Activated CD8-positive, alpha-beta memory T cell treated with anti-CD3 and anti-CD28 coated beads for 48 hours (primary cell): ENCODE measurements around the gene RFTN1.

Experiments
- DNase-seq, 3 experiments: peaks; one replicate each; pipeline ENCODE4 v3.0.0-alpha.2; 2020; ENCODE audit warnings: low read depth in 2 of 3, low spot score in 2 of 3

Gene RFTN1

GRCh38 chr3:16289144-16289889 lies 224.2 kb downstream of the RFTN1 start:
- no peak for DNase-seq

- no peak for DNase-seq
These were observed 224.8 kb downstream of the RFTN1 start for GRCh38 chr3:16288664-16289063.

- DNase-seq: no peak
These were observed 226.6 kb downstream of the RFTN1 start for GRCh38 chr3:16286751-16287543.

- no peak for DNase-seq
These were observed 227.3 kb downstream of the RFTN1 start for GRCh38 chr3:16286161-16286560.

- DNase-seq: no peak
These were observed 228.9 kb downstream of the RFTN1 start for GRCh38 chr3:16284633-16285032.

GRCh38 chr3:16280671-16281070 lies 232.8 kb downstream of the RFTN1 start:
- DNase-seq: no peak

GRCh38 chr3:16279010-16279801 lies 234.3 kb downstream of the RFTN1 start:
- DNase-seq: no peak

- no peak for DNase-seq
These were observed 236.0 kb downstream of the RFTN1 start for GRCh38 chr3:16277471-16277870.

GRCh38 chr3:16273867-16274266 lies 239.6 kb downstream of the RFTN1 start:
- DNase-seq: no peak

GRCh38 chr3:16272588-16272987 lies 240.9 kb downstream of the RFTN1 start:
- DNase-seq: no peak

GRCh38 chr3:16270855-16271254 lies 242.6 kb downstream of the RFTN1 start:
- no peak for DNase-seq

- no peak for DNase-seq
These were observed 246.8 kb downstream of the RFTN1 start for GRCh38 chr3:16266714-16267113.
